Measurements from ENCODE around the gene NXPE4.
"Not testable (repeated sequence)": the region's sequence is repeated elsewhere in the genome, so short reads cannot be mapped to it uniquely, and the experiment has no call there.

The NXPE4 gene

GRCh38 chr11:114615448-114616361, 20.1 kb upstream of the NXPE4 start:
- TF ChIP-seq CTCF (IDR thresholded peaks at IDR 0.05; ENCODE audit: low read depth, low read length): no peak
- in situ Hi-C loops (cut with HindIII; ENCODE audit: low sequenced_read_pairs): no loop called here
- no peak overlapping the region for H3K4me3 ChIP-seq (ENCODE audit: low read depth, low read length)
- no peak for DNase-seq (ENCODE audit: low read depth, low spot score)

GRCh38 chr11:114614127-114614720, 18.6 kb upstream of the NXPE4 start:
- no peak overlapping the region for H3K4me3 ChIP-seq (ENCODE audit: low read depth, low read length)
- in situ Hi-C loops (cut with HindIII; ENCODE audit: low sequenced_read_pairs): no loop called here
- no peak for DNase-seq (ENCODE audit: low read depth, low spot score)
- no peak for TF ChIP-seq CTCF (IDR thresholded peaks at IDR 0.05; ENCODE audit: low read depth, low read length)

- in situ Hi-C loops (cut with HindIII; ENCODE audit: low sequenced_read_pairs); DNase-seq (ENCODE audit: low read depth, low spot score): not testable (repeated sequence)
These were observed 17.5 kb upstream of the NXPE4 start for GRCh38 chr11:114613094-114613493.

GRCh38 chr11:114612686-114613085, 17.1 kb upstream of the NXPE4 start:
- no peak for TF ChIP-seq CTCF (IDR thresholded peaks at IDR 0.05; ENCODE audit: low read depth, low read length)
- no peak for DNase-seq (ENCODE audit: low read depth, low spot score)
- in situ Hi-C loops (cut with HindIII; ENCODE audit: low sequenced_read_pairs): no loop called here

More at GRCh38 chr11:114613094-114613493, 17.5 kb upstream of the NXPE4 start:
- H3K4me3 ChIP-seq (ENCODE audit: low read depth, low read length): not testable (repeated sequence)

GRCh38 chr11:114612199-114612598, 16.6 kb upstream of the NXPE4 start:
- H3K4me3 ChIP-seq (ENCODE audit: low read depth, low read length); in situ Hi-C loops (cut with HindIII; ENCODE audit: low sequenced_read_pairs); DNase-seq (ENCODE audit: low read depth, low spot score): not testable (repeated sequence)

More at GRCh38 chr11:114612686-114613085, 17.1 kb upstream of the NXPE4 start:
- H3K4me3 ChIP-seq (ENCODE audit: low read depth, low read length): no peak overlapping the region

- TF ChIP-seq CTCF (IDR thresholded peaks at IDR 0.05; ENCODE audit: low read depth, low read length): no peak
- in situ Hi-C loops (cut with HindIII; ENCODE audit: low sequenced_read_pairs): no loop called here
- H3K4me3 ChIP-seq (ENCODE audit: low read depth, low read length): no peak overlapping the region
- no peak for DNase-seq (ENCODE audit: low read depth, low spot score)
These were observed 15.7 kb upstream of the NXPE4 start for GRCh38 chr11:114610984-114611944.

- in situ Hi-C loops (cut with HindIII; ENCODE audit: low sequenced_read_pairs): no loop called here
These were observed 15.0 kb upstream of the NXPE4 start for GRCh38 chr11:114610550-114610949.

More at GRCh38 chr11:114610550-114610949, 15.0 kb upstream of the NXPE4 start:
- no peak for DNase-seq (ENCODE audit: low read depth, low spot score)
- H3K4me3 ChIP-seq (ENCODE audit: low read depth, low read length): no peak overlapping the region
- TF ChIP-seq CTCF (IDR thresholded peaks at IDR 0.05; ENCODE audit: low read depth, low read length): no peak

Data from astrocyte of the spinal cord (primary cell).